HCEC 1CT (cell line): ENCODE data around the gene CMIP.
"Not testable (repeated sequence)": the region's sequence is repeated elsewhere in the genome, so short reads cannot be mapped to it uniquely, and the experiment has no call there.

ENCODE experiments used
- DNase-seq: peaks from one replicate; pipeline ENCODE4 v3.0.0-alpha.2; 2017

The CMIP gene

GRCh38 chr16:81421536-81421935, 23.1 kb upstream of the CMIP start:
- no peak for DNase-seq

GRCh38 chr16:81422153-81422552, 22.5 kb upstream of the CMIP start:
- DNase-seq, result not testable (repeated sequence)

- no peak for DNase-seq
These were observed 19.8 kb upstream of the CMIP start for GRCh38 chr16:81424771-81425170.

- no peak for DNase-seq
These were observed 17.4 kb upstream of the CMIP start for GRCh38 chr16:81427219-81427618.

GRCh38 chr16:81429045-81429521, 15.5 kb upstream of the CMIP start:
- peak; percentile 36 for DNase-seq

- DNase-seq, result peak; percentile 50
These were observed 12.9 kb upstream of the CMIP start for GRCh38 chr16:81431554-81432353.

- no peak for DNase-seq
These were observed 11.6 kb upstream of the CMIP start for GRCh38 chr16:81432937-81433557.

GRCh38 chr16:81435103-81435502, 9.5 kb upstream of the CMIP start:
- no peak for DNase-seq

- no peak for DNase-seq
These were observed 9.0 kb upstream of the CMIP start for GRCh38 chr16:81435567-81435966.

- DNase-seq, result no peak
These were observed 8.2 kb upstream of the CMIP start for GRCh38 chr16:81436386-81436785.

- no peak for DNase-seq
These were observed 6.7 kb upstream of the CMIP start for GRCh38 chr16:81437865-81438264.

- no peak for DNase-seq
These were observed 3.5 kb upstream of the CMIP start for GRCh38 chr16:81440888-81441761.

GRCh38 chr16:81442220-81442915, 2.2 kb upstream of the CMIP start:
- no peak for DNase-seq

GRCh38 chr16:81442916-81443687, 1.5 kb upstream of the CMIP start:
- no peak for DNase-seq

GRCh38 chr16:81443688-81444447, 740 bp upstream of the CMIP start:
- no peak for DNase-seq

GRCh38 chr16:81445143-81445961, 744 bp downstream of the CMIP start:
- DNase-seq, result peak; percentile 22

GRCh38 chr16:81445966-81446906, 1.6 kb downstream of the CMIP start:
- no peak for DNase-seq

- DNase-seq, result no peak
These were observed 2.3 kb downstream of the CMIP start for GRCh38 chr16:81446907-81447268.
